NCI-H1092 (cell line): Measurements from ENCODE around the gene ACTR3.
"Not testable (repeated sequence)": the region's sequence is repeated elsewhere in the genome, so short reads cannot be mapped to it uniquely, and the experiment has no call there.

Experiments used
- DNase-seq: peaks from one replicate; lab custom pipeline; 2025; lab: John Stamatoyannopoulos, UW

ACTR3 gene

DNA sequence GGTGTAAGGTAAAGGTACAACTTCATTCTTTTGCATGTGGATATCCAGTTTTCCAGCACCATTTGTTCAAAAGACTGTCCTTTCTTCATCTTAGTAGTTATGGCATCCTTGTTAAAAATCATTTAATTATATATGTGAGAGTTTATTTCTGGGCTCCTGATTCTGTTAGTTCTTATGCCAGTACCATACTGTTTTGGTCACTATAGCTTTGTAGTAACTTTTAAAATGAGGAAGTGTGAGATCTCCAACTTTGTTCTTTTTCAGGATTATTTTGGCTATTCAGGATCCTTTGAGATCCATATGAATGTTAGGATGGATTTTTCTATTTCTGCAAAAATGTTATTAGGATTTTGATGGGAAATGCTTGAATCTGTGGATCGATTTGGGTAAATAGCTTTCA, 16.8 kb downstream of the ACTR3 start:
- no peak for DNase-seq

DNA sequence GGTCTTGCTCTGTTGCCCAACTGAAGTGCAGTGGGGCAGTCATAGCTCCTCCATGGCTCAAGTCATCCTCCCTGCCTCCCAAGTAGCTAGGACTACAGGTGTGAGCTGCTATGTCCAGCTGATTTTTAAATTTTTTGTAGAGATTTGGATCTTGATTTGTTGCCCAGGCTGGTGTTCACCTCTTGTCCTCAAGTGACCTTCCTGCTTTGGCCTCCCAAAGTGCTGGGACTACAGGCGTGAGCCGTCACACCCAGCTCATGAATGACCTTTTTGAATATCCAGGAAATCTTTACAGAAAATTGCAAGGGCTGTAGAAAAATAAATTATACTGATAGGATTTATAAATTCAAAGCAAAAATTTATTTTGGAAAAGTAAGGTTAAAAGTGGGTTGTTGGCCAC, 17.4 kb downstream of the ACTR3 start:
- no peak for DNase-seq

DNA sequence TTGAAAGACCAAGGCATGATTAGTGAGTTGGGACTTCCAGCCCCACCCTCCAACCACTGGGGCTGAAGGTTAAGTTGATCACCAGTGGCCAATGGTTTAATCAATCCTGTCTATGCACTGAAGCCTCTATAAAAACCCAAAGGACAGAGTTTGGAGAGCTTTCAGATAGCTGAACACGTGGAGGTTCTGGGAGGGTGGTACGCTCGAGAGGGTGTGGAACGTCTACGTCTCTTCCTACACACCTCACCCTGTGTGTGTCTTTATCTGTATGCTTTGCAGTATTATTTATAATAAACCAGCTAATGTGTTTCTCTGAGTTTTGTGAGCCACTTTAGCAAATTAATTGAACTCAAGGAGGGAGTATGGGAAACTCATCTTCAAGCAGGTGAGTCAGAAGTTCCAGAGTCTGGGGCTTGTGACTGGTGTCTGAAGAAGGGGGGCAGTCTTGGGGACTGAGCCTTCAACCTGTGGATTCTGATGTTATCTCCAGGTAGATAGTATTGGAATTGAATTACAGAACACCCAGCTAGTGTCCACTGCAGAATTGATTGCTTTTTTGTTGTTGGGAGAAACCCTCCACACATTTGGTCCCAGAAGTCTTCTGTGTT, 20.3 kb downstream of the ACTR3 start:
- no peak for DNase-seq

DNA sequence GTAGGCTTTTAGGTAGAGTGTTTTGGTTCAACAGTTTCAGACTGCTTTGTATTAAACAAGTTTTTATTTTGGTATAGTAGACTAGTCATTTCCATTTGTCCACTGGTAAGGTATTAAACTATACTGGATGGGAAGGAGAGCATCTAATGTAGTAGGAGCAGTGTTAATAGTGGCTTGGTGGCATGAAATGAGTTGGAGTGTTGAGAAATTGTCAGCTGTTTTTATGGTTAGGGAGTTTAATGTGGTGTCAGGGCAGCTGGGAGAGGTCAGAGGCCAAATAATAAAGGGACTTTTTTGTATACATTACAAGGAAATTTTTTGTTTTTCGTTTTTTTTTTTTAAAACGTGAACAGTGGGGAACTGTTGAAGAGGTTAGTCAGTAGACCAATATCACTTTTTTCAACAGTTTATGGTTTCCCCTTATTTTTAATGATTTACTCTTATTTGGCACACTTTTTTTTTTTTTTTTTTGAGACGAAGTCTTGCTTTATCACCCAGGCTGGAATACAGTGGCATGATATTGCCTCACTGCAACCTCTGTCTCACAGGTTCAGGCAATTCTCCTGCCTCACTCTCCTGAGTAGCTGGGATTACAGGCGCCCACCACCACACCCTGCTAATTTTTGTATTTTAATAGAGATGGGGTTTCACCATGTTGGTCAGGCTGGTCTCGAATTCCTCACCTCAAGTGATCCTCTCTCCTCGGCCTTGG, 21.2 kb downstream of the ACTR3 start:
- DNase-seq, result no peak

DNA sequence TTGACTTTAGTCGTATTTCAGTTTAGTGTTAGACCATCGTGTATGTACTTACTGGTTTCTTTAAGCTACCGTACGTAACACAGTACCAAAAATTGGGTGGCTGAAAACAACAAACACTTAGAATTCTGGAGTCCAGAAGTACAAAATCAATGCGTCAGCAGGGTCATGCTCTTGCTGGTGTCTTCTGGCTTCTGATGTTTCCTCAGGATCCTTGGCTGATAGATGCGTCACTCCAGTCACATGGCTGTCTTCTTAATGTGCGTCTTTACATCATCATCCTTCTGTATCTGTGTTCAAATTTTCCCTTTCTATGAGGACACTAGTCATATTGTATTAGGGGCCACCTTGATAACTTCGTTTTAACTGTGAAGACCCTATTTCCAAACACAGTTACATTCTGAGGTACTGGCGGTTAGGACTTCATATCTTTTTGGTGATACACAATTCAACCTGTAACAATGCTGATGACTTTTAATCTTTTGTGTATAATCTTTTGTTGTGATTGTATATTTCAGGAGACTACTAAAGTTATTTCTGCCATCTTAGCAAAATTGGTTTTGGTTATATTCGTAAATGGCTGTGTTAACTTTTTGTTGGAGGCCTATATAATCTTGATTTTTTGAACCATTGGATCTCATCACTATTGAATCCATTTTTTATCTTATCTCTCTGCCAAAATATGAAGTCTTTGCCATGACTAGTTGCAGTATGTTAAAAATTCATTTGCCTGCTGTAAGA, 25.4 kb downstream of the ACTR3 start:
- no peak for DNase-seq

DNA sequence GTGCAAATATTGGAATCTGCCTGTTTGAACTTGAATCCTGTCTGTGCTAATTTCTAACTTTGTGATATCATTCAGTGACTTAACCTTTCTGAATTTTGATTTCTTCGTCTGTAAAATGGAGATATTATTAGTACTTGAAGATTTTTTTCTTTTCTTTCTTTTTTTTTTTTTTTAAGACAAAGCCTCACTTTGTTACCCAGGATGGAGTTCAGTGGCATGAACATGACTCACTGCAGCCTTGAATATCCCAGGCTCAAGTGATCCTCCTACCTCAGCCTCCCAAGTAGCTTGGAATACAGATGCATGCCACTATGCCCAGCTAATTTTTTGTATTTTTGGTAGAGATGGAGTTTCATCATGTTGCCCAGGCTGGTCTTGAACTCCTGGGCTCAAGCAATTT, 28.3 kb downstream of the ACTR3 start:
- no peak for DNase-seq

DNA sequence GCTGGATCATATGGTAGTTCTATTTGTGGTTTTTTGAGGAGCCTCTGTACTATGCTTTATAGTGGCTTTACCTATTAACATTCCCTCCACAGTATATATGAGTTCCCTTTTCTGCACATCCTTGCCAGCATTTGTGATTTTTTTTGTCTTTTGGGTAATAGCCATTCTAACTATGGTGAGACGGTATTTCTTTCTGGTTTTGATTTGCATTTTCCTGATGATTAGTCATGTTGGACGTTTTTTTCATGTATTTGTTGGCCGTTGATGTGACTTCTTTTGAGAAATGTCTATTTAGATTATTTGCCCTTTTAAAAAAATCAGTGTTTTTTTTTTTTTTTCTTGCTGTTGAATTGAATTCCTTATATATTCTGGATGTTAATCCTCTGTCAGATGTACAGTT, 31.1 kb downstream of the ACTR3 start:
- no peak for DNase-seq

DNA sequence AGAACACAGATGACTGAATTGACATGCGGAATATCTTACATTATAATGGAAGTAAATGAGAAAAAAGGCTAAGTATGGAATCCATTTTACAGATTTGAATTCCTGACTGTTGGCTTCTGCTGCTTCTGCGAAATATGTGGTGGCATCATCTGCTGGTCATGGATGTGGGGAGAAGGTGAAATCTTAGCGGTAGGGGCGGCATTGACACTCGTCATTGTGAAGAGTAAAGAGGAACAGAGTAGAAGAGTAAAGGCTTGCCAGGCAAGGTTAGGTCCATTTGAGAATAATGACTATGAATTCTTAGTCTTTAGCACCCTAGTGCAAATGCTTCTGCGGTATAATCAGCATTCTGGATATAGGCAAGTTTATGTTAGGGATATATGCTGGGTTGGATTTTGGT, 32.4 kb downstream of the ACTR3 start:
- no peak for DNase-seq

DNA sequence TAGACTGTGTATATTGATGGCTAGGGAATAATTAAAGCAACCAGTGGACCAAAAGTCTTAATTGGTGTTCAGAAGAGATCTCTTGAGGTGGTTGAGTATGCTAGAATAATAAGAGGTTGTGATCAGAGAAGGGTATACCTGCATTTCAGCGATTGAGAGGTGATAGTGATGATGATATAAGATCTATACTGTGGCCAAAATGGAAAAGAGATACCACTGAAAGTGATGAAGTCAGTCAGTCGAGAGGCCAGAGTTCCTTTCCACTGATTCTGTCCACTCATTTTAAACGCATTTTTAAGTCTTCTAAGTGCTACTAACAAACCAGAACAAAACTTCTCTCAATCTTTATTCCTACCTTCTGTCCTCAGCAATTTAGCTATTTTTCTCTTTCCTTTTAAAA, 32.9 kb downstream of the ACTR3 start:
- DNase-seq, result no peak

DNA sequence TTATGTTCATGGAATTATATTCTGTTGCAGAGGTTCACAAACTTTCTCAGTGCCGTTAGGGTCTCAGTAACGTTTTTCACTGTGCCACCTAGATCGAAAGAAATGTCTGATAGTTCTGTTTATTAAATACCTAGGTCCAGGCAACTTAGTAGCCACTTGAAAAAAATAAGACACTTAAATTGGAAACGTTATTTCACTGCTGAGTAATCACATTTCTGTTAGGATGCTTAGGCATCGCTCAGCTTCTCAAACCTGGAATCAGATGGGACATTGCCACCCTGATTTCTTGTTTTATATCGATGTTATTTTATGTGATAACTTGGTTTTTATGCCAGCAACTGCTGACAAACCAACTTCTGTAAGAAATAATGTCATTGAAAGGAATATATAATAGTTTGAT, 36.0 kb downstream of the ACTR3 start:
- no peak for DNase-seq

DNA sequence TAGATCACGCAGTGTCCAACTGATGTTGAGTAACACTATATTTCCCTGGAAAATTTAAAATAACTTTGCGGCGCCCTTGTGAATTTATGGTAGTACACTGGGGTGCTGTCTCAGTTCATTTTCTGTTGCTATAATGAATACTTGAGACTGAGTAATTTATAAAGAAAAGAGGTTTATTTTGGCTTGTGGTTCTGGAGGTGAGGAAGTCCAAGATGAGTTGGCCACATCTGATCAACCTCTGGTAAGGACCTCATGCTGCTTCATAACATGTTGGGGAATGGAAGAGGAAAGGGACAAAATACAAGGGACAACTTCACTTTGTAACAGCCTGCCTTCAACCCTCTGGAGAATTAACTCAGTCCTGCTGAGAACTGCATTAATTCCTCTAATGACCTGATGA, 36.4 kb downstream of the ACTR3 start:
- no peak for DNase-seq

DNA sequence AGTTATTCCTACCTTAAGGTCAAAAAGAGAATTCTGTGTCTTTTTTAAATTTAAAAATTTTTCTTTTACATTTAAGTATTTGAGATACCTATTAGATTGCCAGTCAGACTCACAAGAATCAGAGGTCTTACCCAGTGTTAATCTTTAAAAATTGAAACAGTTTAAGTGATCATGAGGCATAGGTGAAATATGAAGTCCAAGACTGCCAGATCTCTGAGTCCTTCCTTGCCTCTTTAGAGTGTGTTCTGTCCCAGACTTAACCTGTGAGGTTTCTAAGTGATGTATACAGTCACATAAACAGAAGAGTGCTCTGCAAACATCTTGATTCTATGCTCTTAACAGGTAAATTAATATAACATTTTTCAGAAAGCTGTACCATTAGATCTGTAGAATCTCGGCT, 40.6 kb downstream of the ACTR3 start:
- DNase-seq, result no peak

DNA sequence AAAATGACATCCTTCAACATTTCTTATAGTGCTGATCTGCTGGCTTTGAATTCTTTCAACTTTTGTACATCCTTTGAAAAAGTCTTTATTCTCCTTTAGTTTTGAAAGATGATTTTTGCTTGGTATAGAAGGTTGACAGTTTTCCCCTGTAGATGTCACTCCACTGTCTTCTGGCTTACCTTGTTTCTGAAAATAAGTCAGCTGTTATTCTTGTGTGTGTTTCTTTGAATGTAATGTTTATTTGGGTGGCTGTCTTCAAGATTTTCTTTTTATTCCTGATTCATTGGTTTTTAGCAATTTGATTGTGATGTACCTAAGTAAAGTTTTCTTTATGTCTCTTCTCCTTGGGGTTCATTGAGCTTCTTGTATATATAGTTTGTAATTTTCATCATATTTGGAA, 47.6 kb downstream of the ACTR3 start:
- no peak for DNase-seq

DNA sequence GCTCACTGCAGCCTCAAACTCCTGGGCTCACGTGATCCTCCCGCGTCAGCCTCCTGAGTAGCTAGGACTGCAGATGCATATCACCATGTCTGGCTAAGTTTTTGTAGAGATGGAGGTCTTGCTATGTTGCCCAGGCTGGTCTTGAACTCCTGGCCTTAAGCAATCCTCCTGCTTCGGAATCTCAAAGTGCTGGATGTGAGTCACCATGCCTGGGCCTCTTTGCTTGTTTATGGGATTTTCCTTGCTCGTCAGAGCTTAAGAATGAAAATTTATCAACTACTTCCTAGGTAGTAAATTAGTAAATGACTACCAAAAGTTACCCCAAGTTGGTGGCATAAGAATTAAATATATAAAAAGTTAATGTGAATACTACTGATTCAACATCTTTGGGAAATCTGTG, 51.0 kb downstream of the ACTR3 start:
- no peak for DNase-seq

DNA sequence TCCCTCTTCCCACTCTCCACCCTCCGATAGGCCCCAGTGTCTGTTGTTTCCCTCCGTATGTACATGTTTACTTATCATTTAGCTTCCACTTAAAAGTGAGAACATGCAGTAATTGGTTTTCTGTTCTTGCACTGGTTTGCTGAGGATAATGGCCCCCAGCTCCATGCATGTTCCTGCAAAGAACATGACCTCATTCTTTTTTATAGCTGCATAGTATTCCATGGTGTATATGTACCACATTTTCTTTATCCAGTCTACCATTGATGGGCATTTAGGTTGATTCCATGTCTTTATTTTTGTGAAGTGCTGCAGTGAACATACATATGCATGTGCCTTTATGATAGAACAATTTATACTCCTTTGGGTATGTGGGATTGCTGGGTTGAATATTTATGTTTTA, 55.9 kb downstream of the ACTR3 start:
- not testable (repeated sequence) for DNase-seq

DNA sequence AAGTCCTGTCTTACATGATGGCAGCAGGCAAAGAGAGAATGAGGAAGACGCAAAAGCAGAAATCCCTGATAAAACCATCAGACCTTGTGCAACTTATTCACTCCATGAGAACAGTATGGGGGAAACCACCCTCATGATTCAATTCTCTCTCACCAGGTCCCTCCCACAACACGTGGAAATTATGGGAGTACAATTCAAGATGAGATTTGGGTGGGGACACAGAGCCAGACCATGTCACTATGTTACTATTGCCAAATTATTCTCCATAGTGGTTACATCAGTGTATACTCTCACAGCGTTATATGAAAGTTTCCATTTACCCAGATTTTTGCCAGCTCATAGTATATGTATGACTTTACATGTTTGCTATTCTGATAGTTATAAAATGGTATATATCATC, 61.0 kb downstream of the ACTR3 start:
- DNase-seq, result not testable (repeated sequence)

DNA sequence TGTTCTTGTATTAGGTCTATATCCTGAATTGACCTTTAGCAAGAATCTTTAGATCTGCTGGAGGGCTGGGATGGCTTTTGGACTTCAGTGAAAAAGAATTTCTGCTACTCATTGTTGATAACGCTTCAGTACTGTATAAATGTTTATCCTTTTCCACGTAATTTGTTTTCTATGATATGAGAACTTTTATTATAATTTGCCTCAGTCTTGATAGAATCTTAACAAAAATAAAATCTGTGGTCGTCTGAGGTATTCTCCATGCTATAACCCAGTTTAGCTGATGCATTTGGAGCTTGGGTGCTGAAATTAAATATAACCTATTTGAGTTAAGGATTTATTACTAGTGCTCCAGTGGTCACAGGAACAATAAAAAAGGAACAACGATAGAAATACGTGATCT, 71.1 kb downstream of the ACTR3 start:
- DNase-seq, result no peak

DNA sequence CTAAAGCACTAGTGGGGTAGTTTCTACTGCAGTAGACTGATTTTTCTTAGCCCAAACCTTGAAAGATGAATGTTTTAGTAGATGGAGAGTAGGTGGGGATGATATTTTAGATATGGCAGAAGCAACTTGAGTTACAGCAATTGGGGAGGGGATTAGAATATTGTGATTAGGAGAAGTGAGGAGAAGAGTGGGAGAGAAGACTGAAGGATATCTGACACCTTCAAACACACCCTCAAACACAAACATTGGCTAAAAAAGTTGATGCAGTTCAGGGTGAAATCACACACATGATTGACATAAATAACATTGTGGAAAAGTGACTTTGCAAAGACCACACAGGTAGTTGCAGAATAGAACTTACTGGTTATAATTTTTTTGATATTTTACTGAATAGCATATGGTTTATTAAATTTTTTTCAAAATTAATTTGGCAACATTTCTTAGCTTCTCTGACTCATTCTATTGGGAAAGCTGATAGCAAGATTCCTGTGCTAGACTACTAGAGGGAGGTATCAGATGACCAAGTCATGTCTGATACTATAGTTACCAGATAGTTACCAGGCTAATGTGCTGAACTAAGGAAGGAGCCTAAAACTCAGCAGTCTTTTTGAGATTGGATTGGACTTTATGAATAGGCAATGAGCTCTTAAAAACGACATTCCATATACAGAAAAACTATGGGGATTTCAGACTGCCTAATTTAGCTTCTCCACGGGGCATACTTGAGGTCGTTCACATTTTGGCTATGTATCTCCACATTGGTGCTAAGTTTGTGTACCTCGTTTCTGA, 73.0 kb downstream of the ACTR3 start:
- DNase-seq, result no peak

DNA sequence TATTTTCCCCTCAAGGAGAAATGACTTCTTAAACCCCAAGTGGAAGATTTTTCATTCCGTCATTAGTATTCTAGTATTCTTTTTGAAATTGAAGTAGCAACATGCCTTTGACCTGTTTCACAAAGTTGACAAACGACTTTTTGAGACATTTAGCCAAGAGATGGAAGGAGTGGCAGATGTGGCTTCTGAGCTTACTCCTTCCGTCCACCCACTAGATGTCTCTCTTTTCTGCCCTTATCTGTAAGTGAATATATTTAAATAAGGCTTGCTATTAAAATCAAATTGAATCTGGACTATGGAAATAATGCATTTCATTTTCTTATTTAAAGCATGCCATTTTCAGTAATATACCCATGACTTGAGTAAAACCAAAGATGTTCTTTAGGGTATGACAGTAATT, 74.1 kb downstream of the ACTR3 start:
- DNase-seq, result no peak

DNA sequence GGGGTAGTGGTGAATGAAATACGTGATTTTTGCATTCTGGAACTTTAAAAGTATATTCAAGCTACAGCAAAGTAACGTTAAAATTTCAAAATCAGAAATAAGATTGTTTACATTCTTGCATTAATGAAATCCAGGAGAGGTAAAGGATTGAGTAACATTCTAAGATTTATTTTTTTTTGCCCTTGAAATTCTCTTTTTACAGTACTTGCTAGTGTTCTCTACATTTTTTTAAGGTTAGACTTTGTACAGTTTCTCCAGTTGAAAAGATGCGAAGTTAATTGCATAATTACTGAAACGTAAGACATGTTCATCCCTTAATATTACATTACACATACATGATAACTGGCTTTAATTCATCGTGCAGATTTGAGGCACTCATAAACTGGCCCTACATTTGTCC, 74.5 kb downstream of the ACTR3 start:
- no peak for DNase-seq

DNA sequence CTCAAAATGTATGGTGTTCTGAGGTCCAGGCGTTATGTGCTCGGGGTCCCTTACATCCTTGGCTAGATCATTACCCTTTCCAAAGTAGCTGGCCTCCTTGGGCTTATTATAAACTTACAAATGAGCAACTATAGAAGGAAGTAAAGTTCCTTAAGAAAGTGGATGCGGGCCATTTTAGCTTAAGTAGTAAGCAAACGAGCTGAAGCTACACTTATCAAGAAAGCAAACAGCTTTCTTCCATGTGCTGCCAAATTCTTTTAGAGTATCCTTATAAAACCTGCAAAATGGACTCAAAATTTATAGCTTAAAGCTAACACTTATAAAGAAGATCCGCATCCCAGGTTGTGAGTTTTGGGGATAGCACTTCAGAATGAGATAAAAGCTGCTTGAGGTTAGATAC, 75.3 kb downstream of the ACTR3 start:
- DNase-seq, result no peak

DNA sequence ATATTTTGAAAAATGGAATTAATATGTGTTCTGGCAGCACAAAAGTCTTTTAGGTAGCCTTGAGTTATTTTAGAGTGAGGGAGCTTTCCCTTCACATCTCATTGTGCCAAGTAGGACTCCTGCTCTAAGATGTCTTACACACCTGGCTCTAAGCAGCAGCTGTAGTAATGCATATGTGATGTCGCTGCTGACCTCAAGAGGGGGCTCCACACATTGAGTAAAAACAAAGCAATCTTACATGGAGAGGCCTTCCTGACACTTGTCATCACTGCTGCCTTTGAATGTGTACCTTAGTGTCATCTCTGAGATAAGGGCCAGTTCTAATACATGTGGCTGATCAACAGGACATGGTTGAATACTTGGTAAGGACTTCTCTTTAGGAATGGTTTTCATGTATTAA, 75.8 kb downstream of the ACTR3 start:
- DNase-seq, result no peak

DNA sequence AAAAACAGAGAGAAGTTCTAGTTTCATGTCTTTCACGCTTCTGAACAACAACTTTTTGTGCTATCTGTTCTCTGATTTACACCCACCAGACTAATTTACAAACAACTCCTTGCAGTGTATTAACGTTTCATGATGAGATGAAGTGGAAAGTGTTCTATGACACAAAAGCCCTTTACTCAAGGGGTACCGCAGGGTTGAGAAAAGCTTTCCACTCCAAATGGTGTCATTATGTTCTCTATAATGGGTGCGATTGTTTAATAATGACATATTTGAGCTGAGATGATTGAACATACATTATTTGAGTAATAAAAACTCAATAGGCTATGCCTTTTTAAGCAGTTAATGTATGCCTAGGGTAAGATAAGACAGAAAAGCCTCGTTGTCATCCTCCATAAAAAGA, 76.3 kb downstream of the ACTR3 start:
- DNase-seq, result no peak
